GM21619 (cell line): Measurements from ENCODE around the gene SLC27A2.

Source experiments
- ATAC-seq: cut with Tn5 transposase; IDR thresholded peaks from one replicate; pipeline ENCODE4 v1.9.1; 2021; ENCODE audit not compliant: unreplicated experiment

The SLC27A2 gene

GRCh38 chr15:50267577-50267976 is 85.6 kb downstream of the SLC27A2 start:
- ATAC-seq, result no peak

- no peak for ATAC-seq
Observed at GRCh38 chr15:50275091-50275490, 93.1 kb downstream of the SLC27A2 start.

GRCh38 chr15:50275908-50276307 is 93.9 kb downstream of the SLC27A2 start:
- ATAC-seq, result no peak

GRCh38 chr15:50277370-50277769 is 95.4 kb downstream of the SLC27A2 start:
- ATAC-seq, result no peak

- no peak for ATAC-seq
Observed at GRCh38 chr15:50278496-50278895, 96.5 kb downstream of the SLC27A2 start.

- no peak for ATAC-seq
Observed at GRCh38 chr15:50280271-50280670, 98.3 kb downstream of the SLC27A2 start.

- ATAC-seq, result no peak
Observed at GRCh38 chr15:50281427-50281826, 99.4 kb downstream of the SLC27A2 start.
